Stimulated activated CD4-positive, alpha-beta T cell treated with anti-CD3 and anti-CD28 coated beads, TNF-alpha, amount 100 ng/mL, for 1 hour (primary cell): Measurements from ENCODE around the gene PTPRQ.

Source experiments
- DNase-seq, 3 donors: peaks; one replicate each; pipeline ENCODE4 v3.0.0-alpha.2; 2020; ENCODE audit warnings: low read depth in 3 of 3, low spot score in 1 of 3

The PTPRQ gene

DNA sequence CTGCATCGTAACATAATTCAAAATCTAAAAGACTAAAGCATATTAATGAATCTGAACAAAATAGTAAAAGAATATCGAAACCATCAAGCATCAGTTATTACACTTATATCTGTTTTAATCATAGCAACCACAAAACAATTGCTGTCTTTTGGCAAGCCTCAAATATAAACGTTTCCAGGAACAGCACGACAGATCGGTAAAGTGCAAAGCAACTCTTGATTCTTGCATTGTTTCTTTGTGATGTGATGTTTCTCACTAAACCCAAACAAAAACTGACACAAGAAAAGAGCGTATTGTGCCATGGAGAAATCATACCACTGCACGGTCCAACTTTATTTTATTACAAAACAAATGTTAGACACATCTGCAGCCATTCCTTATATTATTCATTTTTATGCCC, 254.2 kb downstream of the PTPRQ start:
- DNase-seq: no peak

- no peak for DNase-seq
These were observed 255.0 kb downstream of the PTPRQ start for GRCh38 chr12:80698847-80699542.

- DNase-seq: no peak
These were observed 256.3 kb downstream of the PTPRQ start for GRCh38 chr12:80700327-80700726.

DNA sequence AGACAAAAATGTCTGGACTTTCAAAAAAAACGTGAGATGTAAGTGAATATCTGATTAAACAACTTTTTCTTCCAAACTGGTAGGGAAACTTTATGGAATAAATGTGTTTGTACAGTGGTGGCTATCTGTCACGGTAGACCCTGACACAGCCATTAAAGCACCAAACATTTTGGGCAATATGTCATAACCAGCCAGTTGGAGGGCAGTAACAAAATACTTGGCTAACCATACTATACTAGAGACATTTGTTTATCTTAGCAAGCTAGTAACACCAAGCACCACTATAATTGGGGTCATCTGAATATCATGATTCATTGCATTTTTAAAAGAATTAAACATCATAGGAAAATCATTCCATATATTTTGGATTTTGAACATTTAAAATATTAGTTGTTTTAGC, 257.4 kb downstream of the PTPRQ start:
- no peak for DNase-seq

GRCh38 chr12:80702889-80703805, 259.1 kb downstream of the PTPRQ start:
- no peak for DNase-seq

GRCh38 chr12:80704420-80704819, 260.4 kb downstream of the PTPRQ start:
- no peak for DNase-seq

DNA sequence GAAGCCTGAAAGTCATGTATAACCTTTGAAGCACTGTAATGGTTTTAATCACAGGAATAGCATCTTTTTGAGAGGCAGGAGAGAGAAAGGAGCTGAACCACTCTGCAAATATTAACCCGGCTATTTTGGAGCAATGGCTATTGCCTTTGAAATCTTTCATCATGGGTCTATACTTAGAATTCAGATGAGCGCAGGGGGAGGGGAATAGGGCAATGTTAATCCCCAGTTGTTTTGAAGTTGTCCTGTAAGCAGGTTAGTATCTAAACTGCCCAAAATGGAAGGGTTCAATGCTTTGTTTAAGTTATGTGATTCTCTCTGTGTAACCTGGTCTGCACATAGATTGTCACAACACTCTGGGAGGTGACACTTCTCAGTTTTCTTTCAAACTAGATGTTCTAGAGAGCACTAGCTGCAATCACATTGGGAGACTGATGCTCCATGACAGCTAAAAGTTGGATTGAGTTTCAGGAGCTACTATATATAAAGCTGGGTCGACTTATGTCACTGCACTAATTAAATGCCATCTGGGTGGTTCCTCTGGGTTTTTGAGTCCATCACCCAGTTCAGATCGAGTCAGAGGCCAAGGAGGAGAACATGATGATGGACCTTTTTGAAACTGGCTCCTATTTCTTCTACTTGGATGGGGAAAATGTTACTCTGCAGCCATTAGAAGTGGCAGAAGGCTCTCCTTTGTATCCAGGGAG, 263.2 kb downstream of the PTPRQ start, which contains the start of gene MYF6:
MYF6 (plus strand) TSS at position 509 of the 704 bp plus-strand sequence; CDS start at position 595, 86 bp downstream.
- no peak for DNase-seq

- no peak for DNase-seq
These were observed 263.8 kb downstream of the PTPRQ start for GRCh38 chr12:80707830-80708258.

- DNase-seq: no peak
These were observed 264.4 kb downstream of the PTPRQ start for GRCh38 chr12:80708259-80708974.

DNA sequence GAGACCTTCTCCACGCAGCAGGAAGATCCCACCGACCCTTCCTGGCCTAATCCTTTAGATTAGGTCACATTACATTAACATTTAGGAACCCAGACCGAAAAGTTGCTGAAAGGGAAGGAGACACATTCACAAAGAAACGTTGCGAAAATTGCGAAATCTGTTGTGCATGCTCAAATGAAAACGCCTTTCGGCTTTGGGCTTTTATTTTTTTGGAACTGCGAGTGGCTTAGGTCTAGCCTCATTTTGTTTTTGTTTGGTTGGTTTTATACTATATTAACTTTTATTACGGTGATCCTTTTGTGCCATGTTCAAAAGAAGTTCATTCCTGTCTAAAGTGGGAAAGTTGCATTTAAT, 264.9 kb downstream of the PTPRQ start:
- no peak for DNase-seq

DNA sequence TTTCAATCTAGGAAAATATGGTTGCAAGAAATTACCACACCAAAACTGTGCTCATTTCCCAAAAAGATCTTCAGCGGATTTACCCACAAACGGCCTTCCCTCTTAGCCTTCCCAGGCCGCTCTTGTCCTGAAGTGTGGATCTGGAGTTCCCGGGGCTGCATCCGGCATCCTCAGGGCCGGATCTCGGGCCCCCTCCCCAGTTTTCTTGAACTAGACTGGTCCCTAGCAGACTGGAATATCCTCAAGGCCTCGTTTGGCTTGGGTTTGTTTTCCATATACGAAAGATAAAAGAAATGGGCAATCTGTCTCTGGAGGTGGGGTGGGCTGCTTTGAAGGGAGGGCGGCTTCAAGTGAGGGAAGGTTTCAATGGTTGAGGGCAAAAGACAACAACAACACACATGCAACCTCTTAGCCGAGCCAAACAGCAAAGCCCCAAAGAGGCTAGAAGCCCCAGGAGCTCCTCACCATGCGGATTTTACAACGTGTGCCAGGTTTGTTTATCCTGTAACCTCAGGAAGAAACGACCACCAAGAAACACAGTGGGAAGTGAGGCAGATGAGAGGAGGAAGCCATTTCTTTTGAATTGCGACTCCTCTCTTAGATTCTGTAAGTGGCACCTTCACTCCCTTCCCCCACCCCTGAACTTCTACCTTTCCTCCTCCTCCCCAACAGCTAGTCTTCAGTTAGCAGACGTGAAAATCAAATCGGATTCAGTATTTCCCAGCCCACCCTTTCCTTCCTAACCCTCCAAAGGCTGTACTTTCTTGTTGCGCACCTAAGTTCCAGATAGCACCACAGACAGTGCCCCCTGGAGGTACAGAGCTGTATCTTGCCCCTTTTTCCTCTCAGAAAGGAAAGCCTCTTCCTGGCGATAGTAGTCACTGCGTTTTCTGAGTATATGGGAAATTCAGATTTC, 266.0 kb downstream of the PTPRQ start:
- DNase-seq: no peak

DNA sequence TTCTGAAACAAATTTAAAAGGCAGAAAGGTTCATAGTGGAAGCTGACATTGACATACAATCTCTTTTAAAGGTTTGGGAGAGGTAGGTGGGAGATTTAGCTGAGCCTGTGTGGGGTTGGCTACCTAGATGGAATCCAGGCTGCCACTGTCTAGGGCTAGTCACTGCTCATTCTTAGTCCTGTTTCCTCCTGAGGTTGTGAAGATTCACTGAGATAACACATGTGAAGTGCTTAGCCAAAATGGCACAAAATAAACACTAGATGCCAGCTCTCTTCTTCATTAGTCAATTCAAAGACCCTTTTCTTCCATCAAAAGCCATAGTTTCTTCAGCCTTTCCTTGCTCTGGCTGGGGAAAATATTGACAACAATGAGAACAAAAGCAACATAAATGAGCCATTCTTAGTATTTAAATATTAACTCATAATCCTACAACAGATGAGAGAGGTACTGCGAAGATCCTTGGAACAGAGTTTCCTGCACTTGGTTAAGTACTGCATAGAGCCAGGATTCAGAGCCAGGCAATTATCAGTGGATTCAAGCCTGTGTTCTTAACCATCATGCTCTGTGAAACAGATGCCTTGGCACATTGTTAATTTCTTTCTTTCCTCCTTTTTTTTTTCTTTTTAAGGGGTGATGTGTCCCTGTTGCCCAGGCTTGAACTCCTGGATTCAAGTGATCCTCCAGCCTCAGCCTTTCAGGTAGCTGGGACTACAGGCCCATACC, 266.9 kb downstream of the PTPRQ start:
- DNase-seq: no peak

DNA sequence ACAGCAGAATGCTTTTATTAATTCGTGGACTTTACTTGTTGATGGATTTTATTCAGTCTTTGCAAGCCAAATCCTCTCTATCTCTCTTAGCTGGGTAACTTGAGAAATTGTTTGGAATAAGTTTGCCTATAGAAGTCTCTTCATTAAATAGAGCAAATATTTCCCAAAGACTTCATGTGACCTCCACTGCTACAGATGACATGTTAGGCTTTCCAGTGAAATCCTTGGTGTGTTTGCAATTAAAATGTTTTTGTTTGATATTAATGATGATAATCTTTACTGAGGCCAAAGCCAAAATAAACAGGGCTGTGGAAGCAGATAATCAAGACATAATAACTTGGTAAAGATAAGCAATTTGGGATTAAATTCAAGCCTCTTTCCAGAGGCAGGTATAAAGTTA, 267.8 kb downstream of the PTPRQ start:
- DNase-seq: no peak

GRCh38 chr12:80712866-80713265, 268.8 kb downstream of the PTPRQ start:
- DNase-seq: no peak

DNA sequence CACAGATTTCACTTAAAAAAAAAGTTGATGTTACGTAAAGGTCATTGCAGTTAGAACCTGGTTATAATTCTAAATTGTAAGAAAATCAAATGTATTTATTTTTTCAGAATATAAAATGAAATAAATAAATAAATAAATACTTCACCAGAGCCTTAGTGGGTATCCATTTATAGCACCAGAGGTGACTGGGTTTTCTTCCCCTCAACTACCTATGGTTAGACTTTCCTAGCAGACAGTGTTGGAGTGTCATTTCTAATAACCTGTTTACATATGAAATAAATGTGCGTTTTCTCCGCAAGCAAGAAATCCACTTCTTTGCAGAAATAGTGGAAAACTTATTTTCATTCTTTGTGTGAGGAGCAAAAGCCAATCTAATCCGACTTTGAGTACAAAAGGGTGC, 269.4 kb downstream of the PTPRQ start:
- no peak for DNase-seq

DNA sequence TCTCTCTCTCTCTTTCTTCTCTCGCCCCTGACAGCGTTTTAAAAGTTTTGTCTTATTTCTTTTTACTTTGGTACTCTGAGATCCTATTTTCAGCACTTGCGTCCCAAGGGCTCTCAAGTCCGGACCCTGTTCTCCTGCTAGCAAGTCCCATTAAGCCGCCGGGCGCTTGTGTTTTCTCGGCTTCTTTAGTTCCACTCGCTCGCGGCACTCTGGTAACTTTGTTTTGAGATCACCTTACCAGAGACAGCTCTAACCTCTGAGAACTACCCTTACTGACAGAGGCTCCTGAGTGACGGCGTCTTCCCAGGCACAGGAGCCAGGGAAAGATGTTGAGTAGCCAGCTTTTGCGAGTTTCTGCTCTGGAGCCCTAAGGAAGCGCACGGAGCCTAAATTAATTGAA, 270.0 kb downstream of the PTPRQ start:
- DNase-seq: no peak

GRCh38 chr12:80714846-80715245, 270.8 kb downstream of the PTPRQ start:
- no peak for DNase-seq

DNA sequence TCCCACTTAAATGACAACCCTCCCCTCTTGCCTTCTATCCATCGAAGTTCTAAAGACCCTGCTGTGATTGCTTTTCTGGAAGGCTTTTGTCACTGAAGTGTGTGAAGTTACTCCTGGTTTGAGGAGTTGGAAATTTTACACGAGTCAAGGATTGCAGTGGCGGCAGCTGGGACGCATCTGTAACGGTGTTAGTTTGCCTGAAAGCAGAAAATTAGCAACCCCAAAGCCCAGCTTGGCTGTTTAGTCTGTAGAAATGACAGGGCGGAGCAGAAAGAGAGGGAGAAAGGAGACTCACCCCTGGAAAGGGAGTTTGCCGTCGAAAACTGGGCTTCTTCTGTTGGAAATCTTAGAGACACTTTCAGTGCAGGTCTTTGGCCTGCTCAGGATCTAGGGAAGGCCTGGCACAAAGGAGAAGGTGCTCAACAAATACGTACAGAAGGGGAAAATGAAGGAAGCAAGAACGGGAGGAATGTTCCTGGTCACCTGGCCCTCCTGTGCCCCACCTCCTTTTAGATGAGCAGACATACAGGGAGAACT, 271.7 kb downstream of the PTPRQ start:
- no peak for DNase-seq
